Epithelial cell of prostate (primary cell): ENCODE measurements around the gene UBE2N.

Experiments used
- DNase-seq: peaks from one replicate; pipeline ENCODE4 v3.0.0-alpha.2; 2011; ENCODE audit warnings: low read depth, low spot score
- H3K27ac ChIP-seq: fragments of 450-650 bp; 2 replicates; pipeline ENCODE4 v1.5.1; 2017; ENCODE audit warnings: mild to moderate bottlenecking

The UBE2N gene

GRCh38 chr12:93363841-93364297 is 77.9 kb downstream of the UBE2N start:
- DNase-seq: no peak
- H3K27ac ChIP-seq: no peak overlapping the region

- DNase-seq: no peak
- no peak overlapping the region for H3K27ac ChIP-seq
Observed at GRCh38 chr12:93361151-93361919, 80.4 kb downstream of the UBE2N start.

- DNase-seq: no peak
- no peak overlapping the region for H3K27ac ChIP-seq
Observed at GRCh38 chr12:93360688-93361087, 81.1 kb downstream of the UBE2N start.

- H3K27ac ChIP-seq: no peak overlapping the region
- no peak for DNase-seq
Observed at GRCh38 chr12:93358821-93359220, 82.9 kb downstream of the UBE2N start.

- no peak for DNase-seq
- H3K27ac ChIP-seq: no peak overlapping the region
Observed at GRCh38 chr12:93358058-93358457, 83.7 kb downstream of the UBE2N start.

GRCh38 chr12:93356214-93356613 is 85.5 kb downstream of the UBE2N start:
- DNase-seq: no peak
- no peak overlapping the region for H3K27ac ChIP-seq
